GM23338 (cell line): ENCODE results near the gene APH1A. TPM values are rescaled to one million over a fixed set of nuclear protein-coding genes. Genes with fewer than 3 reads are reported as not detected.
A peak's percentile ranks its signal among the peaks of the same experiment; 100 is the strongest.

Experiments
- ATAC-seq: fragments of 200-7000 bp; cut with Tn5 transposase; 3 replicates; pipeline ENCODE4 v1.9.1; 2020
- DNase-seq: peaks from one replicate; pipeline ENCODE4 v3.0.0-alpha.2; 2015; ENCODE audit warnings: low spot score
- H2AFZ ChIP-seq: fragments of 200-600 bp; sonication (generic); 2 replicates; pipeline ENCODE4 v1.8.0; 2016; ENCODE audit warnings: antibody characterized with exemption, mild to moderate bottlenecking, moderate library complexity
- H3F3A ChIP-seq: fragments of 200-600 bp; sonication (generic); replicated peaks from 2 replicates; pipeline ENCODE4 v1.8.0; 2017; ENCODE audit warnings: antibody characterized with exemption, mixed run types, low read depth
- H3K27ac ChIP-seq: fragments of 200-600 bp; sonication (generic); 2 replicates; pipeline ENCODE4 v1.6.1; 2016; ENCODE audit warnings: low read depth
- H3K27me3 ChIP-seq: fragments of 200-600 bp; sonication (generic); 2 replicates; pipeline ENCODE4 v1.8.0; 2016; ENCODE audit warnings: mild to moderate bottlenecking, mixed run types, moderate library complexity; ENCODE audit not compliant: insufficient read depth
- H3K36me3 ChIP-seq: fragments of 200-600 bp; sonication (generic); 2 replicates; pipeline ENCODE4 v1.8.0; 2016; ENCODE audit warnings: mild to moderate bottlenecking; ENCODE audit not compliant: insufficient read depth
- H3K4me1 ChIP-seq: fragments of 200-600 bp; sonication (generic); 2 replicates; pipeline ENCODE4 v1.8.0; 2016; ENCODE audit warnings: mild to moderate bottlenecking, moderate library complexity; ENCODE audit not compliant: insufficient read depth
- H3K4me2 ChIP-seq: fragments of 200-600 bp; sonication (generic); 2 replicates; pipeline ENCODE4 v1.7.1; 2017; ENCODE audit warnings: mixed run types
- H3K4me3 ChIP-seq: fragments of 200-600 bp; sonication (generic); 2 replicates; pipeline ENCODE4 v1.6.1; 2016; ENCODE audit warnings: mixed run types
- H3K79me2 ChIP-seq: fragments of 200-600 bp; sonication (generic); replicated peaks from 2 replicates; pipeline ENCODE4 v1.8.0; 2017; ENCODE audit warnings: mild to moderate bottlenecking; ENCODE audit not compliant: insufficient read depth
- H3K9me2 ChIP-seq: fragments of 200-600 bp; sonication (generic); 2 replicates; pipeline ENCODE4 v1.8.0; 2017; ENCODE audit not compliant: insufficient read depth
- H4K20me1 ChIP-seq: fragments of 200-600 bp; sonication (generic); replicated peaks from 2 replicates; pipeline ENCODE4 v1.8.0; 2017; ENCODE audit warnings: mild to moderate bottlenecking; ENCODE audit not compliant: insufficient read depth
- H3K27ac Mint-ChIP-seq: 2 replicates; pipeline ENCODE4 v1.8.0; 2020; ENCODE audit warnings: inconsistent platforms, mild to moderate bottlenecking, moderate library complexity, mixed read lengths
- H3K27me3 Mint-ChIP-seq: 3 replicates; pipeline ENCODE4 v1.8.0; 2022; ENCODE audit warnings: low read depth, mild to moderate bottlenecking, moderate library complexity, mixed read lengths, inconsistent platforms; ENCODE audit not compliant: insufficient read depth, poor library complexity
- H3K36me3 Mint-ChIP-seq: 3 replicates; pipeline ENCODE4 v1.8.0; 2021; ENCODE audit warnings: low read depth, mild to moderate bottlenecking, inconsistent platforms, moderate library complexity, mixed read lengths
- H3K4me1 Mint-ChIP-seq: 3 replicates; pipeline ENCODE4 v1.8.0; 2020; ENCODE audit warnings: mild to moderate bottlenecking, inconsistent platforms, mixed read lengths
- H3K4me3 Mint-ChIP-seq: 3 replicates; pipeline ENCODE4 v1.8.0; 2021; ENCODE audit warnings: moderate library complexity, mild to moderate bottlenecking, inconsistent platforms, mixed read lengths
- H3K9me3 Mint-ChIP-seq: 3 replicates; pipeline ENCODE4 v1.8.0; 2020; ENCODE audit warnings: moderate library complexity, mild to moderate bottlenecking, inconsistent platforms, mixed read lengths
- CREB1 ChIP-seq: fragments of 250-450 bp; sonication (Bioruptor Pico); IDR thresholded peaks from 2 replicates; pipeline ENCODE4 v1.5.0; 2020; ENCODE audit warnings: low read depth, mild to moderate bottlenecking, moderate library complexity
- ETS1 ChIP-seq: IDR thresholded peaks from 2 replicates; pipeline ENCODE4 v1.6.1; 2016; ENCODE audit warnings: antibody characterized with exemption
- EZH2 ChIP-seq: fragments of 200-600 bp; sonication (generic); IDR thresholded peaks from one replicate; pipeline ENCODE4 v1.8.0; 2017; ENCODE audit warnings: antibody characterized with exemption, mild to moderate bottlenecking, low read depth; ENCODE audit not compliant: unreplicated experiment
- STAT1 ChIP-seq: IDR thresholded peaks from one replicate; pipeline ENCODE4 v1.6.1; 2016; ENCODE audit warnings: antibody characterized with exemption; ENCODE audit not compliant: unreplicated experiment
- ZNF462 ChIP-seq: fragments of 250-450 bp; sonication (Bioruptor Pico); IDR thresholded peaks from 2 replicates; pipeline ENCODE4 v1.5.0; 2020; ENCODE audit warnings: mild to moderate bottlenecking, moderate library complexity
- polyA plus RNA-seq: library from polyadenylated mRNA; unstranded; fragments of >200 nt; fragmentation: Nextera tagmentation; extraction: Ambion mirVana; gene quantifications from 2 replicates; pipeline ENCODE4 v1.2.1, GENCODE V29; 2016
- total RNA-seq: library from RNA; depleted of rRNA; stranded (reverse); fragments of >200 nt; shearing (Covaris generic); gene quantifications from 2 replicates; pipeline ENCODE4 v1.2.3, GENCODE V29; 2014

Gene APH1A
- total and polyA plus RNA-seq, 2 experiments from 2014 or later = 17.7 to 82.7 TPM

GRCh38 chr1:150293433-150294253 is 24.8 kb upstream of the APH1A start, which contains the start of gene MRPS21 (continued):
- TF ChIP-seq ZNF462 (CRISPR knock-in tag) (no peak), CREB1 (CRISPR knock-in tag) (peak; percentile 91), STAT1 (no peak)

DNA sequence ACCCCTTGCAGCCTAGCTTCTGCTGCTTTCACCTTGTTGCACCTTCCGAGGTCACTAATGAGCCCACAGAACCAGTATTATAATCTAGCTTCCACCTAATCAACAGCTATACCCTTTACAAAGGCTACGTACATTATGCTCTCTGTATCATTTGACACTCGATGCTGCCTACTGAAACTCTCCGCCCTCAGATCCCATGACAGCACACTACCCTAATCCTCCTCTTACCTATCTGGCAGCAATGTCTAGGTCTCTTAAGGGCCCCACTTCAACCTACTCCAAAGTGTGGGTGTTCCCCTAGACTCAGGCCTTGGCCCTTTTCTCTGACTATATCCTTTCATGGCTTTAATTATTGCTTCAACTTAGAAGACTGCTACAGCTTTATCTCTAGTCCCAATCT is 20.0 kb upstream of the APH1A start:
- Histone ChIP-seq H3K9me2 (no peaks in the 10 kb centered on the region), H3K79me2 (peaks cover under 1% of the 10 kb centered on the region; the same call in 1 of the 2 replicates), H3K36me3 (no peaks in the 10 kb centered on the region), H3K27me3 (no peaks in the 10 kb centered on the region), H3K4me1 (no peaks in the 10 kb centered on the region; the same call in 1 of the 2 replicates), H3K27ac (no peak overlapping the region), H3F3A (peaks cover 3% of the 10 kb centered on the region; the same call in 1 of the 2 replicates), H4K20me1 (no peaks in the 10 kb centered on the region), H2AFZ (no peak overlapping the region), H3K4me2 (no peak overlapping the region), H3K4me3 (no peak overlapping the region)
- Mint-ChIP-seq H3K4me3 (no peak overlapping the region), H3K4me1 (peaks cover 7% of the 10 kb centered on the region), H3K36me3 (peaks cover 14% of the 10 kb centered on the region; the same call in 1 of the 3 replicates), H3K27ac (no peak overlapping the region), H3K27me3 (peaks cover 4% of the 10 kb centered on the region), H3K9me3 (no peaks in the 10 kb centered on the region)
- TF ChIP-seq ETS1 (no peak), STAT1 (no peak), EZH2 (no peak)
- ATAC-seq (no peak), DNase-seq (no peak)
